HG02943 (cell line): ENCODE measurements around the gene CDR2.
"Not testable (repeated sequence)": the region's sequence is repeated elsewhere in the genome, so short reads cannot be mapped to it uniquely, and the experiment has no call there.

ENCODE experiments used
- ATAC-seq: cut with Tn5 transposase; IDR thresholded peaks from one replicate; pipeline ENCODE4 v1.9.1; 2021; ENCODE audit warnings: mild to moderate bottlenecking, low read depth, moderate library complexity; ENCODE audit not compliant: unreplicated experiment

Gene CDR2

DNA sequence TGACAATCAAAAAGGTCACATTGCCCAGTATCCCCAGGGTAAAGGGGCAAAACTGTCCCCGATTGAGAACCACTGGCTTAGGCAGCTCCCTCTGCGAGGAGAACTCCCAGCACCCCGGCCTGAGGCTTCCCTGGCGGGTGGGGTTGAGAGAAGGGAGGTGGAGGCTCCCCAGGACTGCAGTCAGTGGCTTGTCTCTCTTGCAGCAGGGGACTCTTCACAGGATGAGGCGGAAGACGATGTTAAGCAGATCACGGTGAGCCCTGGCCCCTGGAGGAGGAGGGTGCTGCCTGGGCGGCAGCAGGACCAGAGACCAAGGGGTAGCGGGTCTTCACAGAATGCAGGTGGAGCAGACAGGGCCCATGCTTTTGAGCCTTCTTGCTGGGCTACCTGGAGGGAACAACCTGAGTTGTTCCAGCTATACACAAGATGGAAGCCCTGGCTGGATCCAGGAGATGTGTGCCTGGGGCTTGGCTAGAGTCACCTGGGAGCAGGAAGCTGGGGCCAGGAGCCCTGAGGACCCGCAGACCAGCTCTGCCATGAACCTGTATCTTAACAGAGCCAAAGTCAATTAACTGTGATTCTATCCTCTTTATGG is 60.4 kb downstream of the CDR2 start:
- ATAC-seq, result no peak

DNA sequence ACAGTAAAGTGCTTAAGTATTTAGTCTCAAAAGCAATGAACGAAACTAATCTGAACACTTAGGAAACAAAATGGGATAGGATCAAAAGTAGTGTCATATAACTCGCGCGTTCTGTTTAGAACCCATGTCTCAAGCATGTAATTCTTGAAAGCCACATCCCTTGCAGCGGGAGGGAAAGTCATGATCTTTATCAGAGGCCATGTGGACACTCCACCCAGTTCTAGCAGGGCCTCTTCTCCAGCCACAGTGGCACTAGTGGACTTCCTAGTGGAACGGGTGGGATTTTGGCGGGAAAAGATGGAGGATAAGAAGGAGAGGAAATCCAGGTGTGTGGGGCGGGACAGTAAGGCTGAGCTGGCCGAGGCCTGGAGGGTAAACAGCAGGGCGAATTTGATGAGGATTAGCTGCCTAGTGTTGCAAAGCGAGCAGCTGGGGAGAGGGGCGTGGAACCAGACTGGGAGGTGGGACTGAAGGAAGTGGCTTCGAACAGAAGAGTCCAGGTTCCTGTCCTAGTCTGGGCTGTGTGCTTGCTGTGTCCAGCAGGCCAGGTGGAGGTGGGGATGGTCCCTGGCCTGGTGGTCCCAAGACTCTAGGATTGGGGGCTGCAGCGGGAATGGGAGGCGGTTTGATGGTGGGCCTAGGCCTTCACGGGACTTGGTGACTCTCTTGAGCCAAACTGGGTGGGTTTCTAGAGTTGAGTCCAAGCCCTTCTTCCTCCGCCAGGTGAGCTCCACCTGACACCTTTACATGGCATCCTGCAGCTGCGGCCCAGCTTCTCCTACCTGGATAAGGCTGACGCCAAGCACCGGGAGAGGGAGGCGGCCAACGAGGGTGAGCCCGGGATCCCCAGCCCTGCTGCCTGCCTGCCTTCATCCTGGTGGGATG is 61.3 kb downstream of the CDR2 start:
- no peak for ATAC-seq

- ATAC-seq, result no peak
Measured at GRCh38 chr16:22311520-22311919, 62.9 kb downstream of the CDR2 start.

DNA sequence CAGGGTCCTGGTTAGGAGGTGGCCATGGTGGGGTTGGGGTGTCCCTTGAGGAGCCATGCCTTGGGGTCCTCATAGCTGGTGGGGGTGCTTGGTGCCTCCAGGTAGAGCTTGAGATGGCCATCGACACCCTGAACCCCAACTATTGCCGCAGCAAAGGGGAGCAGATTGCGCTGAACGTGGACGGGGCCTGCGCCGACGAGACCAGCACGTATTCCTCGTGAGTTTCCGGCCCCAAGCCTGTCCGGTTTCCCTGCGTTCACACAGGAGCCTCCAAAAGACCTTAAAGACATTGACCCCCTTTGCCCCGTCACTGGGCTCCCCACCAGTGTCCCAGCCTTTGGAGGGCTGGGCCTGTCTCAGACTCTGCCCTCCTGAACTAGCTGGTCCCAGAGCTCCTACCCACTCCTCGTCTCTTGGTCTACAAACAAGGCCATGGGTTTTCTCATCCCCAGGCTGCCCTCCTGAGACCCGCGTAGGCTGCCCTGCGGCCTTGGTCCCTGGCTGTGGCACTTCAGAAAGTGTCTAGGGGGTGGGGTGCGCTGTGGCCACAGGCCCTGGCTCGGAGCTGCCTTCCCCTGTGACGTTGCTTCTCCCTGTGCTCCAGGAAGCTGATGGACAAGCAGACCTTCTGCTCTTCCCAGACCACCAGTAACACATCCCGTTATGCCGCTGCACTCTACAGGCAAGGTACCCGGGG is 65.4 kb downstream of the CDR2 start:
- no peak for ATAC-seq

GRCh38 chr16:22307838-22308237 is 66.6 kb downstream of the CDR2 start:
- ATAC-seq, result no peak

DNA sequence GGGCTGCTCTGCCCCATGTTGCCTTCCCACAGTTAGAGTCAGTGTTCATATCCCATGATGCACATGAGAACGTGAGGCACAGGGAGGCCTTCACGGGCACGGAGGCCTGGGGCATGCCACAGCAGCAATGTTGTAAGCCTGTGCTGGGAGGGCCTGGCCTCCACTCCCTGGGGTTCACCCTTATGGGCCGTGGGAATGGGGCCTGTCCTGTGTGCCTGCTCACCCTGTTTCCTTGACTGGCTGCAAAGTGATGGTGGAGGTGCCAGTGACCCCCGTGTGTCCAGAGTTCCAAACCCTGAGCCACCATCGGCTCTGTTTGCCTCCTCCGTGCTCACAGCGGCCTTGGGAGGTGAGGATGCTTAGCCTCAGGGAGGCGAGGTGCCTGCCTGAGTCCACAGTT is 67.6 kb downstream of the CDR2 start:
- ATAC-seq, result no peak

GRCh38 chr16:22304411-22304810 is 70.0 kb downstream of the CDR2 start:
- ATAC-seq, result no peak

DNA sequence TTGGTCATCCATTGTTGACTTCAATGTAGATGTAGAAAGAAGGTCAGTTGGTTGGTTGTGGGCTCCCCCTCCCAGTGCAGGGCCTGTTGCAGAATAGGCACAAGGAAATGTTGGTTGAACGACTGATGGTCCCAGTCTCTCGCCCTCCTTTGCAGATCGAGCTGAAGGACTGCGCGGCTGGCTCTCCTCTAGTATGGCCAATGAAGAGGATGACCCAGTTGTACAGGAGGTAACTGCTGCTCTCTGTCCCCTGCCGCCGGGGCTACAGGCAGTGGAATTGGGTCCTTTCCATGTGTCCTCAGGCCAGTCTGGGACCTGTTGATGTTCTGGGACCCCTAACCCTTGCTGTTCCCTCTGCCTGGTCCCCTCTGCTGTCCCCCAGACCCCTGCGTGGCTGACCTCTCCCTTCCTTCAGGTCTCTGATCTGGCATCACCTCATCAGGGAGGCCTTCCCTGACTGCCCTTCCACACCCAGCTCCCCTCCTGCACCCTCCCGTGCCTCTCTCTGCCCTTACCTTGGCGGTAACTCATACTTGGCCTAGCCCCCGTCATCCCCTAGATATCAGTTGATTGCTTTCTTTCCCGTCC is 71.5 kb downstream of the CDR2 start:
- ATAC-seq, result no peak

- not testable (repeated sequence) for ATAC-seq
Measured at GRCh38 chr16:22301423-22301822, 73.0 kb downstream of the CDR2 start.

DNA sequence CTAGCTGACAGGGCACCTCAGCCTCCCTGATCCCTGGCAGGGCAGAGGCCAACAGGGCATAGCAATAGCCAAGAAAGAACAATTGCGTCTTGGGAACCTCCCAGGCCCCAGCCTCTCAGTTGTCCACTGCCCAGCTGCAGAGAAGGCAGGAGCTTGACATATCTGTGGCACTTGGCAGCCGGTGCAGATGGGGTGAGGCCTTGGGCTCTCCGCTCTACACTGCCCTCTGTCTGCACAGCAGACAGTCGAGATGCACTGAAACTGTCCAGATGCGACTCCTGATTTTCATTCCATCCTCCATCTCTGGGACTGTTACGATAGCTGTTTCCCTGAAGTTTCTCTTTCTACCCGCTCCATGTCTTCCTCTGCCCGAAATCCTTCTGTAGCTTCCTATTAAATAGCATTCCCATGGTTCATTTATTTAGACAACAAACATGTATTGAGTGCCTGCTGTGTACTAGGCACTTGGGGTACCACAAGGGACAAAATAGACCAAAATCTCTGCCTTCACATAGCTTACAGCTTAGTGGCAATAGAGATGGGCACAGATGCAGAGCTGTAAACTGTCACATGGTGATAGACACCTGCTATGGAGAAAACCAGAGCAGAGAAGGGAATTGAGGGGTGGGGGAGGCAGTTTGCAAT is 73.9 kb downstream of the CDR2 start:
- no peak for ATAC-seq

DNA sequence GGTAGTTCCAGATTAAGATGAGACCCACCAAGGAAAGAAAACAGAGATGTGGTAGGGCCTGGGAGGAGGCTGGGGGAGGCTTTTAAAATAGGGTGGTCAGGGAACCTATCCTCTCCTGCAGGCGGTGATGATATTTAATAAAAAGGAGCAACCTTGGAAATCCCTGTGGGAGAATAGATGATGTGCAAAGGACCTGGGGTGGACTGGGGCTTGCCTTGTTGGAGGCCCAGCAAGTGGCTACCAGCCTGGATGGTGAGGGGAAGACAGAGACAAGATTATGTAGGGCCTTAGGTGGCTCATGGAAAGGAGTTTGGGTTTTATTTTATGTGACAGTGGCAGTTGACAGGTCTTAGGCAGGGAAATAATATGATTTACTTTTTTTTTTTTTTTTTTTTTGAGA is 75.4 kb downstream of the CDR2 start:
- ATAC-seq, result no peak

DNA sequence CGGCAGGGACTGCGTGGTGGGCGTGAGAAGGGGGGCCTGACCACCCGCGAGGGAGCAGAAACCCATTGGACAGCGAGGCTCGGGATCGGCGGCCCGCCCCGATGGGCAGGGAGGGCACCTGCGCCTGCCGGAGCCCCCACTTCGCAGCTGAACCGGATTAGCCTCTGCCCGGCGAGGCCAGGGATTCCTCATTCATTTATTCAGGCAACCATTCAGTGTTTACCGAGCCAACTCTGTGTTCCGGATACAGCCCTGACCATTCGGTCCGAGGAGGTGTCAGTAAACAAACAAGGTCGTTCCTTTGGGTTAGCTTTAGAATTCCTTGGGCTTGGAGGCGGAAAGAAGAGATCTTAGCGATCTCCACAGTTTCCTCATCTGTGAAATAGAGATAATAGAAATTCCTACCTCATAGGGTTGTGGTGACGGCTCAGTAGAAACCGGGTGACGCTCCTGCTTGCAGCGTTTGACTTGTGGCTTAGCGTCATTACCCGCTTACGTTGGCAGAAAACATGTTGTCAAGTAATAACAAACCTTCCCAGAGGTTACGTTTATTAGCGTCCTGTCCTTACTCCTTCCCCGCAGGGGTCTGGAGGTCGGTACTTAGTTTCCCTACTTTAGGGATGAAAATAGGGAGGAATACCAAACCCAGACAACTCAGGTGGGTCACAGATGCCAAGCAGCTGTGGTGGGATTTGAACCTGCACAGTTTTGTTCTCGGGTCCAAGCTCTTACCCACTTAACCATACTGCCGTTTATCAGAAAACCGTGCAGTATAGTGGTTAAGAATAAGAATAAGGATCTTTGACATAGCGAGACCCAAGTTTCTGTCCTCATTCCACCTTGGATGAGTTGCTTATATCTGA is 76.3 kb downstream of the CDR2 start:
- peak; percentile 26 for ATAC-seq

DNA sequence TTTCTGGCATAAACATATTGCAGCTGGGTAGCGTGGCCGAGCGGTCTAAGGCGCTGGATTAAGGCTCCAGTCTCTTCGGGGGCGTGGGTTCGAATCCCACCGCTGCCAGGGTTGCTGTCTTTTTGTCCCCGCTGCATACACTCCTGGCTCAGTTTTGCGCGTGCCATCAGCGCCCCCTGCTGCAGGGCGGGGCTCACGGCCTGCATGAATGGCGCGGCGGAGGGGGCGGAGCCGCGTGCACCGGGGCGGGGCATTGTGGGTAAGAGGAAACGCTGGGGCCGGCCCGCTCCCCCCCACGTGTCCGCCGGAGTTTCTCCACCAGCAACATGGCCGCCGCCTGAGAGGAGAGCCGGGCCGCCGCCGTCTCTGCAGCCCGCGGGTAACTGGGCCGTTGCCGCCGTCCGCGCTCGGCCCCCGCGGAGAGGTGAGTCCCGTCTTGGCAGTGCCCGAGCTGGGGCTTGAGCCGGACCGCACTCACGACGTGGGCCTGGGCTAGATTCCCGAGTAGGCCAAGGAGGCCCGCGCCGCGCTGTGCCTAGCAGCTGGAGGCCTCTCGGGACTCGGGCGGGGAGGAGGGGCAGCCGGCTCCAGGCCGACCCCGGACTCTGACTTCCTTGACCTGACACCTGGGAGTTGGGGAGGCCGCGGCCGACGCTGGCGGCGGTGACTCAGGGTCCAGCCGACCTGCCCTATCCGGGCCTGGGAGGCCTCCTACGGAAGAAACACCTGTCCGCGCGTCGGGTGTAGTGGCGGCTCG is 77.1 kb downstream of the CDR2 start, which contains the start of gene POLR3E:
Gene POLR3E, plus strand, starts transcription at position 296 of the 757 bp plus-strand sequence. CDS start 5,560 bp downstream, outside the sequence.
- ATAC-seq, result peak; percentile 76

DNA sequence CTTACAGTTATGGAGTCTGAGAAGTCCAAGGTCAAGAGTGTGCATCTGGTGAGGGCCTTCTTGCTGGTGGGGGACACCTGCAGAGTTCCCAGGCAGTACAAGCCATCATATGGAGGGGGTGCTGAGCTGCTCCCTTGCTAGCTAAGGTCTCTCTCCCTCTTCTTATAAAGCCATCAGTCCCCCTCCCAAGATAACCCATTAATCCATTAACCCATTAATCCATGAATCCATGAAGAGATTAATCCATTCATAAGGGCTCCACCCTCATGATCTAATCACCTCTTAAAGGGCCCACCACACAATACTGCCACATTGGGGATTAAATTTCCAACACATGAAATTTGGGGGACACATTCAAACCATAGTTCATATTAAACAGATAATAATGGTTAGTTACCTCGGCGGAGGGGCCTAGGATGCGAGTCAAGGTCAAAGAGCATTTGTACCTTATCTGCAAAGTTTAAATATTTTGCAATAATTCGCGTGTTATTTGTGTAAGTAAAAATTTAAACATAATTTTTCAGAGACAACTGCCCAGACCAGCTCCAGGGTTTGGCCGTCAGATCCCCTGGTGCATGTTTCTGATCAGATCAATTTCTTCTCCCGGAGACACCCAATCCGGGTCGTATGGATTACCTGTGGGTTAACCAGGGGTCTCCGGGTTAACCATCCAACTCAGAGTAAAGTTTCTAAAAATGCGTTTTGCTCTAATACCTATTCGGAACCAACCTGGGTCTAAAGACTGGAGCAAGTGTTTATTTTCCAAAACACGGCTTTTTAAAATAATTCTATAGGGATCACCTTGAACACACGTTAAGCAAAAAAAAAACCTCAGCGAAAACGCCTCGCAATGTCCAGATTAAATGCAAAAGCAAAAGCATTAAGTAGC is 78.0 kb downstream of the CDR2 start:
- ATAC-seq, result no peak
